Epithelial cell of proximal tubule (primary cell): ENCODE measurements around the gene MAST4. TPM values are rescaled to one million over a fixed set of nuclear protein-coding genes. Genes with fewer than 3 reads are reported as not detected.
A peak's percentile ranks its signal among the peaks of the same experiment; 100 is the strongest.

Experiments used
- DNase-seq: peaks from one replicate; pipeline ENCODE4 v3.0.0-alpha.2; 2011; ENCODE audit warnings: low read depth
- H3K4me3 ChIP-seq: 2 replicates; pipeline ENCODE4 v1.5.1; 2011; ENCODE audit warnings: low read depth, mild to moderate bottlenecking, low read length
- CTCF ChIP-seq: conservative IDR thresholded peaks from 2 replicates; pipeline ENCODE4 v1.5.1; 2012; ENCODE audit warnings: low read depth, mild to moderate bottlenecking, low read length
- total RNA-seq: library from RNA; depleted of rRNA; stranded (reverse); fragments of >200 nt; gene quantifications from 2 replicates; pipeline ENCODE4 v1.2.3, GENCODE V29; 2015

Gene MAST4
- total RNA-seq, 1 donor from 2014 or later = 17.3 TPM

- no peak for DNase-seq
- no peak for TF ChIP-seq CTCF
- no peak overlapping the region for H3K4me3 ChIP-seq
Observed at GRCh38 chr5:67085616-67086015, 489.4 kb downstream of the MAST4 start.

GRCh38 chr5:67089200-67089725 is 493.1 kb downstream of the MAST4 start:
- DNase-seq = no peak
- TF ChIP-seq CTCF = no peak
- H3K4me3 ChIP-seq = no peak overlapping the region

GRCh38 chr5:67090040-67090439 is 493.8 kb downstream of the MAST4 start:
- no peak for TF ChIP-seq CTCF
- no peak for DNase-seq
- H3K4me3 ChIP-seq = no peak overlapping the region

- no peak overlapping the region for H3K4me3 ChIP-seq
- no peak for DNase-seq
- TF ChIP-seq CTCF = no peak
Observed at GRCh38 chr5:67090593-67090992, 494.4 kb downstream of the MAST4 start.

GRCh38 chr5:67092535-67092934 is 496.3 kb downstream of the MAST4 start:
- no peak overlapping the region for H3K4me3 ChIP-seq
- DNase-seq = no peak
- no peak for TF ChIP-seq CTCF

- DNase-seq = no peak
- TF ChIP-seq CTCF = no peak
- no peak overlapping the region for H3K4me3 ChIP-seq
Observed at GRCh38 chr5:67093279-67093678, 497.1 kb downstream of the MAST4 start.

- TF ChIP-seq CTCF = no peak
Observed at GRCh38 chr5:67094476-67095300, 498.5 kb downstream of the MAST4 start.

More at GRCh38 chr5:67094476-67095300, 498.5 kb downstream of the MAST4 start:
- DNase-seq = peak; percentile 45
- no peak overlapping the region for H3K4me3 ChIP-seq
